GM23338 (cell line): ENCODE data around the gene RPP25.

ENCODE experiments used
- CREB1 ChIP-seq: fragments of 250-450 bp; sonication (Bioruptor Pico); IDR thresholded peaks from 2 replicates; pipeline ENCODE4 v1.5.0; 2020; ENCODE audit warnings: low read depth, mild to moderate bottlenecking, moderate library complexity
- EZH2 ChIP-seq: fragments of 200-600 bp; sonication (generic); IDR thresholded peaks from one replicate; pipeline ENCODE4 v1.8.0; 2017; ENCODE audit warnings: antibody characterized with exemption, mild to moderate bottlenecking, low read depth; ENCODE audit not compliant: unreplicated experiment
- EZH2phosphoT487 ChIP-seq: fragments of 200-600 bp; sonication (generic); IDR thresholded peaks from one replicate; pipeline ENCODE4 v1.8.1; 2018; ENCODE audit warnings: antibody characterized with exemption; ENCODE audit not compliant: unreplicated experiment
- JUNB ChIP-seq: IDR thresholded peaks from one replicate; pipeline ENCODE4 v1.6.1; 2016; ENCODE audit warnings: antibody characterized with exemption; ENCODE audit not compliant: unreplicated experiment
- POLR2AphosphoS5 ChIP-seq: IDR thresholded peaks from 2 replicates; pipeline ENCODE4 v1.6.1; 2016; ENCODE audit warnings: antibody characterized with exemption, low read depth
- STAT1 ChIP-seq: IDR thresholded peaks from one replicate; pipeline ENCODE4 v1.6.1; 2016; ENCODE audit warnings: antibody characterized with exemption; ENCODE audit not compliant: unreplicated experiment
- ZNF114 ChIP-seq: fragments of 250-450 bp; sonication (Bioruptor Pico); IDR thresholded peaks from 2 replicates; pipeline ENCODE4 v1.5.0; 2020; ENCODE audit warnings: mild to moderate bottlenecking, moderate library complexity
- ZNF331 ChIP-seq: fragments of 250-450 bp; sonication (Bioruptor Pico); IDR thresholded peaks from 2 replicates; pipeline ENCODE4 v1.5.0; 2020; ENCODE audit warnings: low read depth, mild to moderate bottlenecking, moderate library complexity
- ZNF462 ChIP-seq: fragments of 250-450 bp; sonication (Bioruptor Pico); IDR thresholded peaks from 2 replicates; pipeline ENCODE4 v1.5.0; 2020; ENCODE audit warnings: mild to moderate bottlenecking, moderate library complexity
- TF ChIP-seq, protein P1 (sequence below), 2 experiments: fragments of 200-600 bp in 1 of 2; sonication (generic) in 1 of 2; conservative IDR thresholded peaks; 2 replicates each; pipeline versions ENCODE4 v1.5.1 to v1.6.1; 2016 to 2017; ENCODE audit warnings: antibody characterized with exemption in 2 of 2, low read depth in 2 of 2, mild to moderate bottlenecking in 2 of 2, moderate library complexity in 1 of 2
- TF ChIP-seq, protein P2 (sequence below): IDR thresholded peaks from one replicate; pipeline ENCODE4 v1.6.1; 2018; ENCODE audit warnings: antibody characterized with exemption; ENCODE audit not compliant: unreplicated experiment
- TF ChIP-seq, protein P3 (sequence below): IDR thresholded peaks from 2 replicates; pipeline ENCODE4 v1.6.1; 2016; ENCODE audit warnings: antibody characterized with exemption

GRCh38 chr15:74957476-74958035 lies 984 bp upstream of the RPP25 start:
- TF ChIP-seq POLR2AphosphoS5: no peak
- TF ChIP-seq, protein P1, sequence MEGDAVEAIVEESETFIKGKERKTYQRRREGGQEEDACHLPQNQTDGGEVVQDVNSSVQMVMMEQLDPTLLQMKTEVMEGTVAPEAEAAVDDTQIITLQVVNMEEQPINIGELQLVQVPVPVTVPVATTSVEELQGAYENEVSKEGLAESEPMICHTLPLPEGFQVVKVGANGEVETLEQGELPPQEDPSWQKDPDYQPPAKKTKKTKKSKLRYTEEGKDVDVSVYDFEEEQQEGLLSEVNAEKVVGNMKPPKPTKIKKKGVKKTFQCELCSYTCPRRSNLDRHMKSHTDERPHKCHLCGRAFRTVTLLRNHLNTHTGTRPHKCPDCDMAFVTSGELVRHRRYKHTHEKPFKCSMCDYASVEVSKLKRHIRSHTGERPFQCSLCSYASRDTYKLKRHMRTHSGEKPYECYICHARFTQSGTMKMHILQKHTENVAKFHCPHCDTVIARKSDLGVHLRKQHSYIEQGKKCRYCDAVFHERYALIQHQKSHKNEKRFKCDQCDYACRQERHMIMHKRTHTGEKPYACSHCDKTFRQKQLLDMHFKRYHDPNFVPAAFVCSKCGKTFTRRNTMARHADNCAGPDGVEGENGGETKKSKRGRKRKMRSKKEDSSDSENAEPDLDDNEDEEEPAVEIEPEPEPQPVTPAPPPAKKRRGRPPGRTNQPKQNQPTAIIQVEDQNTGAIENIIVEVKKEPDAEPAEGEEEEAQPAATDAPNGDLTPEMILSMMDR (conservative IDR thresholded peaks at IDR 0.05; ENCODE audit: low read depth in 2 of 2): no peak
- TF ChIP-seq EZH2: no peak
- TF ChIP-seq, protein P2, sequence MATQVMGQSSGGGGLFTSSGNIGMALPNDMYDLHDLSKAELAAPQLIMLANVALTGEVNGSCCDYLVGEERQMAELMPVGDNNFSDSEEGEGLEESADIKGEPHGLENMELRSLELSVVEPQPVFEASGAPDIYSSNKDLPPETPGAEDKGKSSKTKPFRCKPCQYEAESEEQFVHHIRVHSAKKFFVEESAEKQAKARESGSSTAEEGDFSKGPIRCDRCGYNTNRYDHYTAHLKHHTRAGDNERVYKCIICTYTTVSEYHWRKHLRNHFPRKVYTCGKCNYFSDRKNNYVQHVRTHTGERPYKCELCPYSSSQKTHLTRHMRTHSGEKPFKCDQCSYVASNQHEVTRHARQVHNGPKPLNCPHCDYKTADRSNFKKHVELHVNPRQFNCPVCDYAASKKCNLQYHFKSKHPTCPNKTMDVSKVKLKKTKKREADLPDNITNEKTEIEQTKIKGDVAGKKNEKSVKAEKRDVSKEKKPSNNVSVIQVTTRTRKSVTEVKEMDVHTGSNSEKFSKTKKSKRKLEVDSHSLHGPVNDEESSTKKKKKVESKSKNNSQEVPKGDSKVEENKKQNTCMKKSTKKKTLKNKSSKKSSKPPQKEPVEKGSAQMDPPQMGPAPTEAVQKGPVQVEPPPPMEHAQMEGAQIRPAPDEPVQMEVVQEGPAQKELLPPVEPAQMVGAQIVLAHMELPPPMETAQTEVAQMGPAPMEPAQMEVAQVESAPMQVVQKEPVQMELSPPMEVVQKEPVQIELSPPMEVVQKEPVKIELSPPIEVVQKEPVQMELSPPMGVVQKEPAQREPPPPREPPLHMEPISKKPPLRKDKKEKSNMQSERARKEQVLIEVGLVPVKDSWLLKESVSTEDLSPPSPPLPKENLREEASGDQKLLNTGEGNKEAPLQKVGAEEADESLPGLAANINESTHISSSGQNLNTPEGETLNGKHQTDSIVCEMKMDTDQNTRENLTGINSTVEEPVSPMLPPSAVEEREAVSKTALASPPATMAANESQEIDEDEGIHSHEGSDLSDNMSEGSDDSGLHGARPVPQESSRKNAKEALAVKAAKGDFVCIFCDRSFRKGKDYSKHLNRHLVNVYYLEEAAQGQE: no peak
- no peak for TF ChIP-seq EZH2phosphoT487
- TF ChIP-seq CREB1: no peak
- no peak for TF ChIP-seq ZNF331 (CRISPR knock-in tag)
- TF ChIP-seq JUNB: no peak
- TF ChIP-seq, protein P3, sequence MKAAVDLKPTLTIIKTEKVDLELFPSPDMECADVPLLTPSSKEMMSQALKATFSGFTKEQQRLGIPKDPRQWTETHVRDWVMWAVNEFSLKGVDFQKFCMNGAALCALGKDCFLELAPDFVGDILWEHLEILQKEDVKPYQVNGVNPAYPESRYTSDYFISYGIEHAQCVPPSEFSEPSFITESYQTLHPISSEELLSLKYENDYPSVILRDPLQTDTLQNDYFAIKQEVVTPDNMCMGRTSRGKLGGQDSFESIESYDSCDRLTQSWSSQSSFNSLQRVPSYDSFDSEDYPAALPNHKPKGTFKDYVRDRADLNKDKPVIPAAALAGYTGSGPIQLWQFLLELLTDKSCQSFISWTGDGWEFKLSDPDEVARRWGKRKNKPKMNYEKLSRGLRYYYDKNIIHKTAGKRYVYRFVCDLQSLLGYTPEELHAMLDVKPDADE: no peak
- no peak for TF ChIP-seq ZNF462
- no peak for TF ChIP-seq STAT1
- TF ChIP-seq ZNF114 (CRISPR knock-in tag): no peak
